Measurements from ENCODE around the gene AMOTL1.

The AMOTL1 gene

GRCh38 chr11:94781837-94782236, 13.7 kb downstream of the AMOTL1 start:
- H3K9me3 ChIP-seq (ENCODE audit: insufficient read depth, low read length, severe bottlenecking), result no peaks in the 10 kb centered on the region
- ATAC-seq (ENCODE audit: insufficient read depth, low read depth) (no peak), DNase-seq (no peak)
- H3K4me3 ChIP-seq (ENCODE audit: low read depth in 1 of 2, low read length in 2 of 2), result no peak overlapping the region
- no peak overlapping the region for H3K9ac ChIP-seq (ENCODE audit: low read depth, low read length)
- no peak overlapping the region for H3K4me2 ChIP-seq (ENCODE audit: insufficient read depth, low read length)
- no peak overlapping the region for H2AFZ ChIP-seq (ENCODE audit: low read depth, low read length)
- no peaks in the 10 kb centered on the region for H3K4me1 ChIP-seq (ENCODE audit: insufficient read depth, low read length)
- H3K36me3 ChIP-seq (ENCODE audit: insufficient read depth, low read length), result no peaks in the 10 kb centered on the region
- no peak overlapping the region for H3K27ac ChIP-seq (ENCODE audit: low read length)
- no peaks in the 10 kb centered on the region for H3K79me2 ChIP-seq (ENCODE audit: insufficient read depth, low read length)
- H3K27me3 ChIP-seq (ENCODE audit: insufficient read depth, low read length, poor library complexity), result no peaks in the 10 kb centered on the region
- no peak for TF ChIP-seq CTCF (IDR thresholded peaks at IDR 0.05; ENCODE audit: borderline replicate concordance, extremely low read depth, low read length, poor library complexity, severe bottlenecking)
- TF ChIP-seq EZH2 (IDR thresholded peaks at IDR 0.05; ENCODE audit: borderline replicate concordance, low read depth, low read length, severe bottlenecking), result no peak
- no peaks in the 10 kb centered on the region for H4K20me1 ChIP-seq (ENCODE audit: insufficient read depth, low read length)

GRCh38 chr11:94782446-94782845, 14.3 kb downstream of the AMOTL1 start:
- no peaks in the 10 kb centered on the region for H3K36me3 ChIP-seq (ENCODE audit: insufficient read depth, low read length)
- no peaks in the 10 kb centered on the region for H3K4me1 ChIP-seq (ENCODE audit: insufficient read depth, low read length)
- TF ChIP-seq EZH2 (IDR thresholded peaks at IDR 0.05; ENCODE audit: borderline replicate concordance, low read depth, low read length, severe bottlenecking) (no peak), CTCF (IDR thresholded peaks at IDR 0.05; ENCODE audit: borderline replicate concordance, extremely low read depth, low read length, poor library complexity, severe bottlenecking) (no peak)
- H3K79me2 ChIP-seq (ENCODE audit: insufficient read depth, low read length), result no peaks in the 10 kb centered on the region
- no peak overlapping the region for H2AFZ ChIP-seq (ENCODE audit: low read depth, low read length)
- H3K4me3 ChIP-seq (ENCODE audit: low read depth in 1 of 2, low read length in 2 of 2), result no peak overlapping the region
- no peak overlapping the region for H3K9ac ChIP-seq (ENCODE audit: low read depth, low read length)
- ATAC-seq (ENCODE audit: insufficient read depth, low read depth) (no peak), DNase-seq (no peak)
- no peak overlapping the region for H3K27ac ChIP-seq (ENCODE audit: low read length)
- H3K9me3 ChIP-seq (ENCODE audit: insufficient read depth, low read length, severe bottlenecking), result no peaks in the 10 kb centered on the region
- H3K4me2 ChIP-seq (ENCODE audit: insufficient read depth, low read length), result no peak overlapping the region
- H3K27me3 ChIP-seq (ENCODE audit: insufficient read depth, low read length, poor library complexity), result no peaks in the 10 kb centered on the region
- no peaks in the 10 kb centered on the region for H4K20me1 ChIP-seq (ENCODE audit: insufficient read depth, low read length)

GRCh38 chr11:94784884-94785283, 16.7 kb downstream of the AMOTL1 start:
- Histone ChIP-seq H3K27ac (ENCODE audit: low read length) (no peak overlapping the region), H4K20me1 (ENCODE audit: insufficient read depth, low read length) (no peaks in the 10 kb centered on the region), H3K27me3 (ENCODE audit: insufficient read depth, low read length, poor library complexity) (no peaks in the 10 kb centered on the region), H3K4me2 (ENCODE audit: insufficient read depth, low read length) (no peak overlapping the region), H2AFZ (ENCODE audit: low read depth, low read length) (no peak overlapping the region), H3K79me2 (ENCODE audit: insufficient read depth, low read length) (no peaks in the 10 kb centered on the region), H3K4me1 (ENCODE audit: insufficient read depth, low read length) (no peaks in the 10 kb centered on the region), H3K9ac (ENCODE audit: low read depth, low read length) (no peak overlapping the region), H3K9me3 (ENCODE audit: insufficient read depth, low read length, severe bottlenecking) (no peaks in the 10 kb centered on the region), H3K36me3 (ENCODE audit: insufficient read depth, low read length) (no peaks in the 10 kb centered on the region), H3K4me3 (ENCODE audit: low read depth in 1 of 2, low read length in 2 of 2) (no peak overlapping the region)
- TF ChIP-seq CTCF (IDR thresholded peaks at IDR 0.05; ENCODE audit: borderline replicate concordance, extremely low read depth, low read length, poor library complexity, severe bottlenecking), result no peak
- no peak for TF ChIP-seq EZH2 (IDR thresholded peaks at IDR 0.05; ENCODE audit: borderline replicate concordance, low read depth, low read length, severe bottlenecking)
- ATAC-seq (ENCODE audit: insufficient read depth, low read depth), result no peak
- no peak for DNase-seq

- no peaks in the 10 kb centered on the region for H3K36me3 ChIP-seq (ENCODE audit: insufficient read depth, low read length)
- no peak overlapping the region for H3K9ac ChIP-seq (ENCODE audit: low read depth, low read length)
- H3K4me1 ChIP-seq (ENCODE audit: insufficient read depth, low read length), result no peaks in the 10 kb centered on the region
- H3K4me2 ChIP-seq (ENCODE audit: insufficient read depth, low read length), result no peak overlapping the region
- no peak overlapping the region for H3K4me3 ChIP-seq (ENCODE audit: low read depth in 1 of 2, low read length in 2 of 2)
- no peaks in the 10 kb centered on the region for H3K27me3 ChIP-seq (ENCODE audit: insufficient read depth, low read length, poor library complexity)
- H3K9me3 ChIP-seq (ENCODE audit: insufficient read depth, low read length, severe bottlenecking), result no peaks in the 10 kb centered on the region
- no peak overlapping the region for H2AFZ ChIP-seq (ENCODE audit: low read depth, low read length)
- DNase-seq, result no peak
- H3K27ac ChIP-seq (ENCODE audit: low read length), result no peak overlapping the region
- no peaks in the 10 kb centered on the region for H3K79me2 ChIP-seq (ENCODE audit: insufficient read depth, low read length)
- ATAC-seq (ENCODE audit: insufficient read depth, low read depth), result no peak
- TF ChIP-seq EZH2 (IDR thresholded peaks at IDR 0.05; ENCODE audit: borderline replicate concordance, low read depth, low read length, severe bottlenecking) (no peak), CTCF (IDR thresholded peaks at IDR 0.05; ENCODE audit: borderline replicate concordance, extremely low read depth, low read length, poor library complexity, severe bottlenecking) (no peak)
- H4K20me1 ChIP-seq (ENCODE audit: insufficient read depth, low read length), result no peaks in the 10 kb centered on the region
Observed at GRCh38 chr11:94785509-94785908, 17.4 kb downstream of the AMOTL1 start.
